PC-3 (cell line): ENCODE results near the gene SLCO3A1.

ENCODE experiments used
- CTCF ChIP-seq: fragments of 300-600 bp; sonication (generic); conservative IDR thresholded peaks from 2 replicates; pipeline ENCODE4 v1.5.1; 2017; ENCODE audit warnings: antibody characterized with exemption, low read depth, mild to moderate bottlenecking, low read length
- EZH2phosphoT487 ChIP-seq: fragments of 300-600 bp; sonication (generic); IDR thresholded peaks from 2 replicates; pipeline ENCODE4 v1.6.1; 2018; ENCODE audit warnings: mild to moderate bottlenecking, antibody characterized with exemption, low read length, borderline replicate concordance

GRCh38 chr15:91890614-91891013 is 37.1 kb downstream of the SLCO3A1 start:
- TF ChIP-seq CTCF (no peak), EZH2phosphoT487 (no peak)
